NOMO-1 treated with dmso at 0.1 percent for 144 hours (cell line): ENCODE measurements around the gene COL8A1.
"Not testable (repeated sequence)": the region's sequence is repeated elsewhere in the genome, so short reads cannot be mapped to it uniquely, and the experiment has no call there.

ENCODE experiments used
- DNase-seq: peaks from one replicate; lab custom pipeline; 2025; ENCODE audit not compliant: unreplicated experiment; lab: John Stamatoyannopoulos, UW

The COL8A1 gene

DNA sequence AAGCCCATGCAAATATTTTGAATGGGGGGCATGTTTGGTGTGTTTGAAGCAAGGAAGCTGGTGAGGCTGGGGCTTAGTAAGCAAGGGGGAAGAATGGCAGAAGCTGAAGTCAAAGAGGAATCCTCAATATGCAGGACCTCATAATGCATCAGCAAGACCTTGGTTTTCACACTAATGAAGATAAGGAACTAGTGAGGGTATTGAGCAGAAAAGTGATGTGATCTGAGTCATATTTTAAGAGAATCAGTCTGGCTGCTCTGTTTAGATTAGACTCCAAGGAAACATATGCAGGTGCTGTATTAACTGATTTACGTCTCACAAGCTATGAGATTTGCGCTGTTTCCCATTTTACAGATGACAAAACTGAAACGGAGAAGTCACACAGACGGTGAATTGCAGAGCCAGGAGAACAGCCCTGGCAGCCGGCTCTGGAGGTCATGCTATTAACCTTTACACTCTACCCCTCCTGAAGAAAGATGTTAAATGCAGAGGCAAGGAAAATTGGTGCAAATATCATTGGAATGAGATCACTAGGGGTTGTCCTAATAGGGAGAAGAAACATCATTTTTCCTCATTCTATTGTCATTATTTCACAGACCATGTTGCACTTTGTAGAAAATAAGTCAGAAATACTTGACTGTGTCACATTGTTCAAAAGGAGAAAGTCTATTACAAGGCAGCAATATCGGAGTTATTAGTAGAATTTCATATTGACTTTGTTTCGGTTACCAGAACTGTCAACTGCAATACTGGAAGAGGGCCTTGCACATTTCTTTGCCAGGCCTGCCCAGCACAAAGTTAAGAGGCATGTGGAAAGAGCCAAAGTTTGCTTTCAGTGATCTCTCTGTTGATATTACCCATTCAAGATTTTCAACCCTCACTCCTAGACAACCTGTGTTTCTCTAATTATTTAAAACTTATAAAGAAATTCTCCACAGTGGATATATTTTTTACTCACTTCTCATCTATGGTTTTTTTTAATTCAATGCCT lies 64.9 kb downstream of the COL8A1 start:
- no peak for DNase-seq

DNA sequence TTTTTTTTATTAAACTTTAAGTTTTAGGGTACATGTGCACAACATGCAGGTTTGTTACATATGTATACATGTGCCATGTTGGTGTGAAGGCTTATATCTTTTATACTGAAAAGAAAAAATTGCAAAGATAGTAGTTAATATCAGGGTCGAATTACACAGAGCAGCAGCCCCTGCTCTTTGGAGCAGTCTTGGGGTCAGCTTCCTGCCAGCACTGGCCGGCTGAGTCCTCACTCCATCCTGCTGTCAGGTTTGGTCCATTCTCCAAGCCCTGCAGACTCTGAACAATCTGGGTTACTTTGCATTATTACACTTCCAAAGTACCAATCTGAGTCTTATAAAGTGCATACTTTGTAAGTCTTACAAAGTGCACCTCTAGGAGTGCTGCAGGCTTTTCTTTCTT lies 66.0 kb downstream of the COL8A1 start:
- no peak for DNase-seq

DNA sequence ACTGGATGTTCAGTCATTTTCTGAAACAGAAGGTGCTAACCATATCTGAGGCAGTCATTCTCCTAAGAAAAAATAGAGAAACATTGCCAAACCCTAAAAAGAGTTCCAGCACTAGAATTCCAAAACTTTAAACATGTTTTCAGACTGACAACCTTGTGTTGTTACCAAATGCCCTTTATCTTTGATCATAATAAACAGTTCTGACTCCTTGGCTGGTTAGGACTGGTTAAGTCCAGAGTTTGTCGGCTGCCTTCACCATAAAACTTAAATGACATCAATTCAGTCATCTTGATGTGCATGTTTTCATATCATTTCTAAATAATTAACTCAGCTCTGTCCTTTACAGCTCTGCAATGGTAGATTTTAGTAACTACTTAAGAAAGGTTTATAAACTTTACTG lies 68.0 kb downstream of the COL8A1 start:
- no peak for DNase-seq

DNA sequence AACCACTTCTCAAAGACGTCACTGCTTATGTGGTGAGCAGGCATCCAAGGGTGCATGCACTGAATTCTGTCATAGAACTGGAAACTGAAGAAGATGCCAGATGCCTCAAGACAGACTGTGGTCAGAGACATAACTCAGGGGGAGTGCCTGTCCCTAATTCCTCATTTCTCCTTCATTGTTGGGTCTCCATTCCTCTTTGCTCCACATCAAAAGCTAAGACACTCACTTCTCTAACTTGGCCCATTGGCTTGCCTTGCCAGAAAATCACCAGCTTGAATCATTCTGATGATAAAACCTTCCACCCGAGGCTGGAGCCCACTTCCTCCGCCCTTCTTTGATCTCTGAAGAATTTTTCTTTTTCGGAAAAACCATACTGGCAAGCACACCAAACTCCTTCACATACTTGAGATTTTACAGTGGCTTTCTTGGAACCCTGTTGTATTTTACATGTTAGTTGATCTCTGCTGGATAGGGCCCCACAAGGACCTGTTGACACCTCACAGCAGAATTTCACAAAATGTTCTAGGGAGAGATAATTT lies 69.9 kb downstream of the COL8A1 start:
- no peak for DNase-seq

DNA sequence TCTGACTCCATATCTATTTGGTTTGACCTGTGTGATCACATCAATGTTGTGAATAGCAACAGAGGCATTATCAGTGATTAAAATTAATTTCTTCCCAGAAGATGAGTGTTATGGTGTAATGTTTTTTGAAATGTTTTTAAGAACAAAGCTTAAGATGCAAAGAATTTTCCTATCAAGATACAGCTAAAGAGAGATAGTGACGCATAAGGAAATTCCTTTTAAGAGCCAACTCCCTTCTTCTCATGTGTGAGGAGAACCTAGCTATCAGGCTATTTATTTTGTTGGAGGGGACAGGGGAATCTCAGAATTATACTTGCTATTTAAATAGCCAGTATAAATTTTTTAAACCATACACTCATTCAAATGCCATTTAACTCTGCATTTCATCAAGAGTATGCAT lies 71.3 kb downstream of the COL8A1 start:
- DNase-seq, result no peak

DNA sequence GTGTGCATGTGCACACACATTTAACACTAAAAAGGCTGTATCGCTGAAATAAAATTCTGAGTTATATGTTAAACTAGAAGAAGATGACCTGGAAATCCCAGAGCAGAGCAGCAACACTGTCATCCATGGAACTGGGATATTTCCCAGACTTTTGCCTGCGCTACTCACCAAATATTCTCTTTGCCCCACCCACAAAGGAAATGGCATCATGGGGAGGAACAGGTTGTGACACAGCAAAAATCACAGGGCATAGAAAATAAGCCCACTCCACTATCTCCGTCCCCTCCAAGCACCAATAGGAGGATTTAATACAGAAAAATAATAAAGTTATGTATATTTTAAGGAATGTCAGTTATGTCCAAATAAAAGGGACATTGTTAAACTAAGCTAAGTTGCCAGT lies 71.7 kb downstream of the COL8A1 start:
- no peak for DNase-seq

DNA sequence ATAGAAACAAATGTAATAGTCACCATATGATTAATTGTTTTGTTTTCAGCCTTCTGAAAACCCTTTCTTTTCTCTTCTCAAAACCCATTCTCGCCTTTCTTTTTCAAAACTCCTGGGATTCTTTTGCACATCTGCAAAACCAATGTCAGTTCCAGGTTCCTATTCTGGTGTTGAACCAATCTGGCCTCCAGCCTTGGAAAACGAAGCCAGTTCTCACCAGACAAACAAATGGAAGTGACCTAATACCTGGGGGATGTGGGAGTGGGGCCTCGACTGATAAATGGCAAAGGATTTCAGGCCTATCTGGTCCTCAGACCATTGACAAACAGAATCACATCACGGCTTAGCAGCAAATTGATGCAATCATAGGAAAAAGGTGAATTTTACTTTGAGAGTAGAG lies 73.0 kb downstream of the COL8A1 start:
- no peak for DNase-seq

DNA sequence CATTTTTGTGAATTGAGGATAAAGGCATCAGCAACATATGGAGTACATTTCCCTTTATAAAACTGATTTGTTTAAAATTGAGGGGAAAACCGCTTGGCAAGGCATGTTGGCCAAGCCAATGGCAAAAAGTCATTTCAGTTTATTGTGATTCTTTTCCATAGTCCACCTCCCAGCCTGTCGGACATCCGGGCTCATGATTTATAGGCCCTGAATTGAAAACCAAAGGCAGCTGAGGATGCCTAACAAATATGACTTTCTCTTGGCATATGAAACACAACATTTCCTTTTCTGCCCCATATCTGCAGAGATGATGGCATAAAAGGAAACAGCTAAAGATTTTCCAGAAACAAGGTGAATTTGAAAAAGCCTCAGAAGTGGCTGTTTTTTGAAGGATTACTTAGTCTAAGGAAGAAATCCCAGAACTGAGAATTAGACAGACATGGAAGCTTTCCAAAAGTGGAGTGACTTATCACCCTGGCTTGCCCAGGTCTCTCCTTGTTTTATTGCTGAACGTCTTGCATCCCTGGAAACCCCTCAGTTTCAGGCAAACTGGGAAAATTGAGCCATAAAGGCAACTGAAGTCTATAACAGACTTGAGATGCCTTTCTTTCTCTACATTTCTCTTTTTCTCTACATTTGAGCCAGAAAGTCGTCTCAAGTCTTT lies 74.0 kb downstream of the COL8A1 start:
- DNase-seq, result no peak

DNA sequence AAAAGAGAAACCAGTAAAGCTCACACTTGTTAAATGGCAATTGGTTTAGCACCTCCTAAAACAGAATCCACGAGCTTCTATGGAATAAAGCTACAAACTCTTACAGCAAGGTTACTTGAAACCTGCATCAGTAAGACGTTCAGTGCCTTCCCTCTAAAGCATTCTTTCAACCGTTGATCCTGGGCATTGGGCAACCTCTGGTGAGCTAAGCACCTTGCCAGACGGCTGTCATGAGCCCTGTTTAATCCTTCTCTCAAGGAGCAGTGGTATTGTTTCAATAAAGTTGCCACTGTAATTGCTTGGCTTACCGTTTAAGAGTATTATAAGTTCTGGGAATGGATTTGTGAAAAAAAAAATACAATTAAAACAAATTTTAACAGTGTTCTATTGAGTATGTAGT lies 75.0 kb downstream of the COL8A1 start:
- no peak for DNase-seq

DNA sequence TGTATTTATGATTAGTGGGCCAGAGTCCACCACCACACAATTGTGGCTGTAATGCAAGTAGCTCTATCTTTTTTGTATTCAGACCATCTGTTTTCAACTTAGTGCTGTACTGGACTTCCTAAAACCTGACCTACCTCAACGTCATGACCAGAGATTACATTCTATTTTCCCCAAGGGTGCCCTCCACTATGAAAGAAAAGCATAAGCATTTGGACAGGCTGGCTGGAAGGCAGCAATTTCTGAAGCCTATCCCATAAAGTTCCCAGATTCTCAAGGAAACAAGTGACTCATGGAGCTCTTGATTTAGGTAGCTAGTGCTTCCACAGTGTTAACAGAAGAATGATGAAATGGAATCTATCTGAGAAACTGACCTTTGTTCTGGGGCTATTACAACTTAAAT lies 75.8 kb downstream of the COL8A1 start:
- DNase-seq, result no peak

DNA sequence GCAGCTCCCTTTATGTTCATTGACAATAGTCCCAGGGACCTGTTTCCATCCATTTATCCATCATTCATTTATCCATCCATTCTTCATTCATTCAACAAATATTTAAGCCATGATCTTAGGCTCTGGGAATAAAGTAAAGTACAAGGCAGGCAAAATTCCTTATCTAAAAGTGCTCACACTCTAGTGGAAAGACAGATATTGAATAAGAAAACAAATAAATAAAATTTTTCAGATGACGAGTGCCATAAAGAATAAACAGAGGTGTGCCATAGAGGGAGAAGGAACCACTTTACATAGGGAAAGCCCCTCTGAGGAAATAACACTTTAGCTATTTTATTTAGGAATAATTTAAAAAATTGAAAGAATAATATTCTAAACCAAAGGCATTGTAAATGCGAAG lies 76.2 kb downstream of the COL8A1 start:
- DNase-seq, result no peak

DNA sequence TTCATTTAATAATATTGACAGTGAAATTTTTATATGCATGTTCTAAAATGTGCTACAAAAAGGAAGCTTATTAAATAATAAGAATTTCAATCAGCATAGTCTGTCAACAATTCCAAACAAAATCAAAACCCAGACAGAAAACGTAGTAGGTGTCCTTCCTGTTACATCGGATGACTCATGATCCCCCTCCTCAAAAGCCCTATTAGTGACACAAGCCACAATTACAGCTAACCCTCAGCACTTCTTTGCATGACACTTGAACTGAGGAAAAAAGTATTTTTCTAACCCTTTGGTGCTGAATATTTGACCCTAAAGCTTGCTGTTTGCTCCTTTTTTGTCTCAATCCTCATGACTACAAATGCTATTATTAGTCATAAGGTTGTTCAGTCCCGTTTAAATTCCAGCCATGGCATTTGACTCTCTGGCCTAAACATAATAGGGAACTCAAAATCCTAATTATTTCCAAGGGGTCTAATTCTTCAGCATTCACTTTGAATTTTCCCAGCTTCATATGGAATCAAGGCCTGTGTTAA lies 78.1 kb downstream of the COL8A1 start:
- no peak for DNase-seq

DNA sequence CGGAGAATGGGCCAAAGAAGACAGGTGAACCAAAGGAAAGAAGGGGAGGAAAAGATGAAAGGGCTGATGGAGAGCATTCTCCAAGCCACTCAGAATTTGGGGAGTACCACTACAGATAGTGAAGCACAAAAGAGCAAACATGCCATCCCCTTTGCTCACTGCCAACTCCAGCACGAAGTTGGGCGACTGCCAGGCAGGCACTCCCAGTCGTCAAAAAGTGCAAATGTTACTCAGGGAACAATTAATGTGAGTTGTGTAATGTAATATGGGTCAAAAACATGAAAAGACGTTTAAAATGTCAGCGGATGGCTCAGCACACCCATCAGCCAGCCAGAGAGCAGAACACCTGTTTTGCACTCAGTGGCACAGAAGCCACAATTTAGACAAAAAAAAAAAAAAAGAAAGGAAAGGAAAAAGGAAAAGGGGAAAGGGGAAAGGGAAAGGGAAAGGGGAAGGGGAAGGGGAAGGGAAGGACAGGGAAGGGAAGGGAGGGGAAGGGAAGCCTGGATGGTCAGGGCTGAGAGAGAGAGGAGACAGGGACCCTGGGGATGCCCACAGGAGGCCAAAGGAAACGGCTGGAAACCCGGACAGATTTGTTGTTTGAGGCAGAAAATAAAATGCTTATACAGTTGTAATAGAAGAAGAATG lies 82.7 kb downstream of the COL8A1 start:
- no peak for DNase-seq

DNA sequence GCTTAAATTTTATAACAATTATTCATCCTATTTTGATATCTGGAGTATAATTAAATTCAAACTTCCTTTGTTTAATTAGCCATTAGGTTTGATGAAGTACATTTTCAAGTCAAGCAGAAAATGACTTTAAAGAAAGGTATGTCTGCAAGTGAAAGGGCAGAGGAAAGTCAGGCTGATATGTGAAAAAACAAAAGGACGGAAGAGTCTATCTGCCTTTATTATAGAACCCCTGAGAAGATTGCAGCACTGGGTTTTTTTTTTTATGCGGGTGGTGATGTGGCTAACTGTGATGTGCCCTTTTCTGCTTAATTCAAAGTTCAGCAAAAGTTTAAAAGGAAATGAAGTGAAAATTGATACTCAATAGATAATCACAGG lies 83.2 kb downstream of the COL8A1 start:
- no peak for DNase-seq

DNA sequence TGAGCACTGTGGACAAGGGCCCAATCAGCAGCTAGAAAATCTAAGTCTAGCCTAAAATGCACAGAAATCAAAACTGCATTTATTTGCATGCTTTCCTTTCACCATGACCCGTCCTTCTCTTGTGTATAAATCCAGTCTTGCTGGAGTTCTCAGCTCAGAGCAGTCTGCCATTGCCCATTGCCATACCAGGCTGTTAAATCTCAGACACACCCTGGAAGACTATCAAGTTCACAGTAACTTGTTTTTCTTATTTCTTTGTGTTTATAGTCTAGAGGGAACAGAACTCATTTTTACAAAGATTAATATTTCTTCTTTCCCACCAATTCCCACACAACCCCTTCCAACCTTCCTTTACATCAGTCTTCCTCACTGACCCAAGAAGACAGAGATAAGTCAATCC lies 85.9 kb downstream of the COL8A1 start:
- no peak for DNase-seq

DNA sequence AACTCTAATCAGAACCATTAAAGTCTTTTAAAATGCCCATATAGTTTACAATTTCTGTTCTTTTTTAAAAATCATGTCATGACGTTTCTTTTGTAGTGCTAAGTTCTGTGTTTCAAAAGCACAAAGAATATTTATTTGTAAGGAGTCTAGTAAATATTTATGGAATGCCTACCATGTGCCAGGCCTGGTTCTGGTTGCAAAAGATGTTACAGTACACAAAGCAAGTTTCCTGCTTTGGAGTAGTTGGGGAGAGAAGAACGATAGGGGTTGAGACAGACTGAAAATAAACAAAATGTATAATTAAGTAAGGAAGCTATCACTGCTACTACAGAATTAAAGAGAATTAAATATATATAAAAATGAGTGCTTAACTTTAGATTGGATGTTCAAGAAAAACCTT lies 92.5 kb downstream of the COL8A1 start:
- DNase-seq, result no peak

DNA sequence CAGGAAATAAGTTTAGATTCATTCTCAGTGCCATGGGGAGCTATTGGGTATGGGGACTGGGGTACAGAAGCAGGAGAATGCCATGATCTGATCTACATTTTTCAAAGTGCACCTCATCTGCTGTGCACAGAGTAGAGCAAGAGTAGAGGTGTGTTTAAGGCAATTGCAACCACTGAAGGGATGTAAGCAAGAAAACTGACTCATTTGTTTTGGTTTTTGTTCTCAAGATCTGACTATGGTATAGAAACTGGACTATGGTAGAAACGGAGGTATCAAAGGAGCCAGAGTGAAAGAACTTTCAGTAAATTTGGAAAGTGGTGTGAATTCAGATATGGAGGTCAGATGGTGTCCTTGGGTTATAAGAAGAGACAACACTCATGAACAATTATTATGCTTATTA lies 93.1 kb downstream of the COL8A1 start:
- DNase-seq, result no peak

DNA sequence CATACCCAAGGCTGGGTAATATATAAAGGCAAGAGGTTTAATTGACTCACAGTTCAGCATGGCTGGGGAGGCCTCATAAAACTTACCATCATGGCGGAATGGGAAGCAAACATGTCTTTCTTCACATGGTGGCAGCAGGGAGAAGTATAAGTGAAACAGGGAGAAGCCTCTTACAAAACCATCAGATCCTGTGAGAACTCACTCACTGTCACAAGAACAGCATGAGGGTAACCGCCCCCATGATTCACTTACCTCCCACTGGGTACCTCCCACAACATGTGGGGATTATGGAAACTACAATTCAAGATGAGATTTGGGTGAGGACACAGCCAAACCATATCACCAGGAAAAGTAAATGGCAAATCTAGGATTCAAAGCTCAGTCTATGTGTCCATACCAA lies 102.0 kb downstream of the COL8A1 start:
- not testable (repeated sequence) for DNase-seq

DNA sequence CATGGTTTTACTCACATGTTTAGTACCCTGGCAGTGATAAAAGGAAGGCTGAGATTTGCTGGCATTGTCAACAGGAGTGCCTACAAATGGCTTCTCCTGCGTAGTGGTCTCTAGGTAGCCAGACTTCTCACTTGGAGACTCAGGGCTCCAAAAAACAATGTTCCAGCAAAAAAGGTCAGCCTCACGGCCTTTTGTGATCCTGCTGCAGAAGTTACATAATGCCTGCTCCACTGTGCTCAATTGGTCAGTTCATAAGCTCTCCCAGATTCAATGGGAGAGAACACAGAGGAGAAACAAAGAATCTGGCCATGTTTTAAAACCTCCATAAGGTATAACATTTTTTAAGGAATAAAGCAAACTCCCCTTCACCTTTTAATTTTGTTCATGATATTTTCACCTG lies 103.2 kb downstream of the COL8A1 start:
- DNase-seq, result no peak

DNA sequence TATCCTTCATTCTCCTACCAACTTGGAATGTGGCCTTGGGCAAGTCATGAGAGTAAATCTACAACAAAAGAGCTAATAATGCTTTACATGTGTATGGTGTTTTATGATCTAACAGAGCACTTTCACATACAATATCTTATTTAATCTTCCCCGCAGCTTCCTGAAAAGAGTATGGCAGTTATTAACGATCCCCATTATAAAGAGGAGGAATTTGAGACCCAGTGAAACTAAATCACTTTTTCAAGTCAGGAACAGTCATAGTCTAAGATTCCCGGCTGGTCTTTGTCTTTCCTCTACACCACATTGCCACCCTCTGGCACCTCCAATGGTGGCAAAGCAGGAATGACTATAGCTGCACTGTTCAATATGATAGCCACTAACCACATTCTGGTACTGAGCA lies 109.5 kb downstream of the COL8A1 start:
- no peak for DNase-seq

DNA sequence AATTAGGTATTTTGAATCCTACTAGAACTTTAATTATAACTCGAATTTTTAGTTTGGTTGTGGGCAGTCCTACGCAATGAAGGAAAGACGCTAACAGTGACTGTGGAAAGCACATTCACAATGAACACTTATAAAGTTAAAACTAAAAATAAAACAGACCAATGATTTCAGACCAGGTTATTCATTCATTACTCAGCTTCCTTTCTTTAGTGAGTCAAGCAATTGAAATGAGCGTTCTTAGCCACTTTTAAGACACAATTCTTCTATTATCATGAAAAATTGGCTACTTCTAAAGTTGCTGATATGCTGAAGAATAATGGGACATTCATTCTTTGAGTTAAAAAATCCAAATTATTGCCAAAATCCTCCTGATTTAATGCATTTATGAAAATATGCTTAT lies 113.3 kb downstream of the COL8A1 start:
- no peak for DNase-seq
